HG03460 (cell line): ENCODE results near the gene TATDN3.
"Not testable (repeated sequence)": the region's sequence is repeated elsewhere in the genome, so short reads cannot be mapped to it uniquely, and the experiment has no call there.

ENCODE experiments used
- ATAC-seq: cut with Tn5 transposase; IDR thresholded peaks from one replicate; pipeline ENCODE4 v1.9.1; 2021; ENCODE audit not compliant: unreplicated experiment

Gene TATDN3

GRCh38 chr1:212827171-212827776 is 35.6 kb downstream of the TATDN3 start:
- no peak for ATAC-seq

DNA sequence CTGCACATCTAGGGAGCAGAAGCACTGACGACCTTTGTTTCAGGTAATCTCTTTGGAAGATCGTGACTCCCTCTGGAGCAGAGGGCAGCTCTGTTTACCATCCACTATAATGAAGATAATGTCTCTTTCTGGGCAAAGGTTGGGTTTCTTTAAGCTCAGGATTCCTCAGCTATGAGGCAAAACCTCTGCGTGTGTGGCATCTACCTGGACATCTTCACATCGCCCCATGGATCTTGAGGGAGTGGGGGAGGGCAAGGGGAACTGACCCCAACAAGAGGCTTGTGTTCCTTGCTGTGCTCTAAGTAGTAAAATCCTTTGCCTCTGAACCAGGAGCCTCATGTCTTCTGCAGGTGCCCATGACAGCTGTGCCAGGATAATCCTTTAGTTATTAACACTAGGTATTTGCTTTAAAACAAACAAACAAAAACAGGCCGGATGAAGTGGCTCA is 36.2 kb downstream of the TATDN3 start:
- no peak for ATAC-seq

- no peak for ATAC-seq
Observed at GRCh38 chr1:212828395-212828794, 36.7 kb downstream of the TATDN3 start.

- peak; percentile 84 for ATAC-seq
Observed at GRCh38 chr1:212833211-212834207, 41.8 kb downstream of the TATDN3 start.

GRCh38 chr1:212838145-212838544 is 46.5 kb downstream of the TATDN3 start:
- no peak for ATAC-seq

DNA sequence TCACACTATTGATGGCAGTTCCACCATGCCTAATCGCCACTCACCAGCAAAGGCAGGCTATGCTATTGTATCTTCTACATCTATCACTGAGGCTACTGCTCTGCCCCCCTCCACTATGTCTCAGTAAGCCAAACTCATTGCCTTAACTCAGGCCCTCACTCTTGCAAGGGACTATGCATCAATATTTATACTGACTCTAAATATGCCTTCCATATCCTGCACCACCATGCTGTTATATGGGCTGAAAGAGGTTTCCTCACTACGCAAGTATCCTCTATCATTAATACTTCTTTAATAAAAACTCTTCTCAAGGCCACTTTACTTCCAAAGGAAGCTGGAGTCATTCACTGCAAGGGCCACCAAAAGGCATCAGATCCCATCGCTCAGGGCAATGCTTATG is 52.8 kb downstream of the TATDN3 start:
- not testable (repeated sequence) for ATAC-seq

GRCh38 chr1:212847549-212847948 is 55.9 kb downstream of the TATDN3 start, which contains the start of gene SPATA45:
SPATA45 (minus strand) TSS chr1:212847649; CDS start chr1:212836149, 11,500 bp downstream.
- no peak for ATAC-seq

DNA sequence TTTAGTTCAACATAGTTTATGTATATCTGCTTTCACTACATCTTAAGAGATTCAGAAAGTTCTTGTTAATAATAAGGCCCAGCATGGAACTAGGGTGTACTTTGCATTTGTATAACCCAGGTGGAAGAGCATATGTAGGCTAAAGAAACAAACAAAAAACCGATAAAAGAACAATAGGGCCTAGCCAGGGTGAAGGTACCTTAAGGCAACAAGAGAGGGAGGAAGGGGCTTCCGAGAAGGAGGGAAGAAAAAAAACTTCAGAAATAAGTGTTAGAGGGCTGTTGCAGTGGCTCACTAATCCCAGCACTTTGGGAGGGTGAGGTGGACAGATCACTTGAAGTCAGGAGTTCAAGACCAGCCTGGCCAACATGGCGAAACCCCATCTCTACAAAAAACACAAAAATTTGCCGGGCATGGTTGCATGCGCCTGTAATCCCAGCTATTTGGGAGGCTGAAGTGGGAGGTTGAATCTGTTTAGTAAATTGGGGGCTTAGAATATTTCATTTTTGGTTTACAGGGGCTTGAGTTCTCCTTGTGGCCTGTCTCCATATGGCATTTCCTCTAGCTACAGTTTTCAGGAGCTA is 60.5 kb downstream of the TATDN3 start:
- no peak for ATAC-seq

DNA sequence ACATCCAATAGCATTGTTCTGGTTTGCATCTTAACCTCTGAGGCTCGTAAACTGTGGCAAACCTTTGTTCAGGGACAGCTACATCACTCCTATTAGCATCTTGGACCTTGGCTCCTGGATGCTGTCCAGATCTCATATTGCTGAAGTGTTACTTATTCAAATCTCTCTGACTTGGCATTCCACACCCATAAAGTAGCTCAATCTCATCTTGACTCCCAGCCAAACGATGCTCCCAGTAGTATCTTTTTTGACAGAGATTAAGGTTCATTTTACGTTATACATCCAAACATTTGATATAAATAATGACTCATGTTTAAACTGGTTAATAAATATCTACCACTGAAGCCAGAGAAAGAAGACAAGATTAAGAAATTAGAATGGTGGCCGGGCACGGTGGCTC is 62.0 kb downstream of the TATDN3 start:
- no peak for ATAC-seq

DNA sequence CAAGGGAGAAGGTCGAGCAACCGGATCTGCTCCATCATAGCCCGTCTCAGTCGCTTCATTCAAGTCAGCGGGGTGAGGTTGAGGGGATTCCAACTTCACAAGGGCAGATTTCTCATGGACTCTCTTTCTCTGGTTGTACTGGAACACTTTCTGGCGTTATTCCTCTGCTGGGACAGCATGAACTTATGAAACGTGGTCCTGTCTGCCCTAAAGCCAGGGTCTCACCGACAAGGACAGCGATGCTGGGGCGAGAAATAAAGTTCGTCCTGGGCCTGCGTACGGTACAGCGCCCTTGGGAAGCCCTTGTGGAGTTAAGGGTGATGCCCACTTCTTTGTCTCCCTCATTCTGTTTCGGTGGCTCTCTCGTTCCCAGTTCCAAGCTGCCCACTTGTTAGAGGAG is 65.1 kb downstream of the TATDN3 start:
- no peak for ATAC-seq

DNA sequence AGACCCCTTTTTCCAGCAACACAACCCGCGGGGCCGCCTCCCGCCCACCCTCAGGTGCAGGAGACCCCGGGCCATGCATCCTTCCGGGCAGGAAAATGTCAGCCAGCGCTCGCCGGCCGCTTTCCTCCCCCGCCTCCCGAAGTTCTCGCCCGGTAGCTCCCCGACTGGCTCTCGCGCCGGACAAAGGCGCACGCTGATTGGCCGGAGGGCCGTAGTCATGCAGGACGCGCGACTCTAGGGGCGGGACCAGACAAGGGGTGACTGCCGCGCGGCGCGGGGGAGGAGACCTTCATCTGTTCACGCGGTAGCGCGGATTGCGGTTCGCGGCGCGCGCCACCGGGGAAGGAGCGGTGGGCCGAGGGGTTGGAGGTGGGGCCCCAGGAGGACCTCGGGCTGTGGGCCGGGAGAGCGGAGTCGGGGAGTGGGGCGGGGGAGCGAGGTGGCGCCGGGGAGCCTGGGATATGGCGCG is 66.3 kb downstream of the TATDN3 start, which contains the start of gene FLVCR1:
TSS of gene FLVCR1 (plus strand) at position 284 of the 469 bp plus-strand sequence. CDS start at position 462, 178 bp downstream.
- ATAC-seq, result peak; percentile 96

DNA sequence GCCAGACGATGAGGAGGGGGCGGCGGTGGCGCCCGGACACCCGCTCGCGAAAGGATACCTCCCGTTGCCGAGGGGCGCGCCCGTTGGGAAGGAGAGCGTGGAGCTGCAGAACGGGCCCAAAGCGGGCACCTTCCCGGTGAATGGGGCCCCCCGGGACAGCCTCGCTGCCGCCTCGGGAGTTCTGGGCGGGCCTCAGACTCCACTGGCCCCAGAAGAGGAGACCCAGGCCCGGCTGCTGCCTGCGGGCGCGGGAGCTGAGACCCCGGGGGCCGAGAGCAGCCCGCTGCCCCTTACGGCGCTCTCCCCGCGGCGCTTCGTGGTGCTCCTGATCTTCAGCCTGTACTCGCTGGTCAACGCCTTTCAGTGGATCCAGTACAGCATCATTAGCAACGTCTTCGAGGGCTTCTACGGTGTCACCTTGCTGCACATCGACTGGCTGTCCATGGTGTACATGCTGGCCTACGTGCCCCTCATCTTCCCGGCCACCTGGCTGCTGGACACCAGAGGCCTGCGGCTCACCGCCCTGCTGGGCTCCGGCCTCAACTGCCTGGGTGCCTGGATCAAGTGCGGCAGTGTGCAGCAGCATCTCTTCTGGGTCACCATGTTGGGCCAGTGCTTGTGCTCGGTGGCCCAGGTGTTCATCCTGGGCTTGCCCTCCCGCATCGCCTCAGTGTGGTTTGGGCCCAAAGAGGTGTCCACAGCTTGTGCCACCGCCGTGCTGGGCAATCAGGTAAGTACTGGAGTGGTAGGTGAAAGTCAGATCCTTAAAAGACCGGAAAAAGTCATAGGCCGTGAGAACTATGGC is 67.0 kb downstream of the TATDN3 start:
- peak; percentile 18 for ATAC-seq

DNA sequence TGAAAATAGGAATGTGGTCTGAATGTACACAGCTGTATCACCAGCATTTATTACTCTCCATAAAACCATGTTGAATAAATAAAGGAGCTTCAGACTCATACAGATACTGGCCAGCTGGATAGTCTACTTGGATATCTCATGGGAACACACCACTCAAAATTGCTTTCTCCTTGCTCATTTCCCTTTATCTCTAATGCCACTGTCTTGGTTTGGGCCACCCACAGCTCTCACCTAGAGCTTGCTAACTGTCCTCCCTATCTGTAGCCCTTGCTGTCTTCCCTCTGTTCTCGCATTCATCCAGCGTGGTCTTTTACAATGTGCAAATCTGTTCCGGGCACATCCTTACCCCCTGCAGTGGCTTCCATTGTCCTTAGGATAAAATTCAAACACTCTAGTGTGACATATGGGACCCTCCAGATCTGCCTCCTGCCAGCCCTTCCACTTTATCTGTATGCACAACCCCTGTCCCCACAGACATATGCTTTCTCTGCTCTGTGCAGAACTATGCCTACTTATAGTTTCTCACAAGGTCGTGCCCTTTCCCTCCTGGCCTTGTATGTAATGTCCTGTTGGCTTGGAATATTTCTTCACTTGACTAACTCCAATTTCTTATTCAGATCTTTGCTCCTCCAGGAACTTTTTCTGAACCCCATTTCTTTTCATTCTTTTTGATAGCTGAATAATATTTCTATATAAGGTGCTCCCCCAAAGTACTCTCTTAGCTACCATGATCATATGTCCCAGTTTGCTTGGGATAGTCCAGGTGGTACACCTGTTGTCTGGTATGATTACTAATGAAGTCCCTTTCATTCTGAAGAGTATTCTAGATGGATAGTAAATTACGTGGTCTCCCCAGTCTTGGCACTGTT is 69.3 kb downstream of the TATDN3 start:
- ATAC-seq, result no peak

DNA sequence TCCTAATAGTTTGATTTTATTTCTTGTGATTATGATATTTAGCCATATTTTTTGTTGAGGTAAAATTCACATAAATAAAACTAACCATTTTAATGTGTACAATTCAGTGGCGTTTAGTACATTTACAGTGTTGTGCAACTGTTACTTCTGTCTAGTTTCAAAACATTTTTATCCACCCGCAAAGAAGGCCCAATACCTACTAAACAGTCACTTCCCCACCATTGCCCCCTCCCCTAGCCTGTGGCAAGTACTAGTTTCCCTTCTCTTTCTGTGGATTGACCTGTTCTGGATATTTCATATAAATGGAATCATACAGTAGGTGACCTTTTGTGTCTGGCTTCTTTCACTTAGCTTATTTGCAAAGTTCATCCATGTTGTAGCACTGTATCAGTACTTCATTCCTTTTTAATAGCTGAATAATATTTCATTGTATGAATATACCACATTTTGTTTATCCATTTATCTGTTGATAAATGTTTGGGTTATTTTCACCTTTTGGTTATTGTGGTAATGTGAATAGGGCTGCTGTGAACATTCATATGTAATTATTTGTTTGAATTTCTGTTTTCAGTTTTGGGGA is 70.5 kb downstream of the TATDN3 start:
- ATAC-seq, result no peak

GRCh38 chr1:212863345-212863744 is 71.7 kb downstream of the TATDN3 start:
- ATAC-seq, result not testable (repeated sequence)

DNA sequence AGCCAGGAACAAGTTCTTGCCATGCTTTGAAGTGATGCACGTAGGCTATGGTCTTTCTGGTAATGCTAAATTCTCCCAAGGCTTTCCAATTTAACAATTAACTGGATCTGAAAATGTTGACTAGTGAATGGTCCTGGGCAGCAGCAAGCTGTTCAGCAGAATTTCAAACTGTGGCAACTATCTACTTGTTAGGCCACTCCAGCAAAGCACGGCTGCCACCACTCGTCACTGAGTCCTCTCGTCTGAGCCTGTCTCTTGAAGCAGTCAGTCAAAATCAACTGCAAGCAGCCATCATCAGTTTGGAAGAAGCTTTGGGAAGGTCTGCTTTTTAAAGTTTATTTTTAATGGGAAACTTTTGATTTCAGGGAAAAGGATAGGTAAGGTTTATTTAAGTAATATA is 72.5 kb downstream of the TATDN3 start:
- ATAC-seq, result no peak
